Common myeloid progenitor, CD34-positive (primary cell): Measurements from ENCODE around the gene DGKE.

Experiments
- CTCF ChIA-PET: fragments of 350-600 bp; sonication (Branson Sonifier 250); formaldehyde crosslinking; loops from one replicate; lab custom pipeline; 2021; ENCODE audit warnings: antibody characterized with exemption; lab: Charles Lee
- POLR2A ChIA-PET: fragments of 350-600 bp; sonication (Branson Sonifier 250); formaldehyde crosslinking; loops from one replicate; lab custom pipeline; 2021; ENCODE audit warnings: antibody characterized with exemption; lab: Charles Lee
- DNase-seq, 3 donors: peaks; one replicate each; pipeline versions ENCODE4 v3.0.0 to v3.0.0-alpha.2; 2013
- H3K27ac ChIP-seq, 2 experiments: 1 replicate in 1 of 2; 2 replicates in 1 of 2; pipeline ENCODE4 v1.7.0; 2013; ENCODE audit warnings: inconsistent platforms in 2 of 2, low read length in 2 of 2, mild to moderate bottlenecking in 2 of 2, low read depth in 1 of 2, moderate library complexity in 1 of 2; ENCODE audit not compliant: severe bottlenecking in 2 of 2, insufficient read depth in 1 of 2, poor library complexity in 1 of 2
- H3K27me3 ChIP-seq, 5 experiments: replicated peaks in 2 of 5; 1 replicate in 3 of 5; 2 replicates in 2 of 5; pipeline versions ENCODE4 v1.6.1 to v1.7.0; 2013; ENCODE audit warnings: low read length in 4 of 5, mild to moderate bottlenecking in 2 of 5, moderate library complexity in 2 of 5, inconsistent platforms in 1 of 5; ENCODE audit not compliant: insufficient read depth in 5 of 5, control insufficient read depth in 4 of 5
- H3K36me3 ChIP-seq, 4 experiments: 1 replicate in 2 of 4; 2 replicates in 2 of 4; pipeline versions ENCODE4 v1.6.1 to v1.7.0; 2013; ENCODE audit warnings: low read length in 3 of 4, control low read depth in 1 of 4, mild to moderate bottlenecking in 1 of 4; ENCODE audit not compliant: control insufficient read depth in 4 of 4, insufficient read depth in 4 of 4
- H3K4me1 ChIP-seq, 4 experiments: 1 replicate in 3 of 4; 2 replicates in 1 of 4; pipeline versions ENCODE4 v1.6.1 to v1.7.1; 2013; ENCODE audit warnings: low read length in 3 of 4, mild to moderate bottlenecking in 3 of 4, control low read depth in 1 of 4, inconsistent platforms in 1 of 4, moderate library complexity in 1 of 4; ENCODE audit not compliant: control insufficient read depth in 4 of 4, insufficient read depth in 4 of 4; ENCODE audit errors: control extremely low read depth in 1 of 4
- H3K4me3 ChIP-seq, 7 experiments: 1 replicate in 4 of 7; 2 replicates in 3 of 7; pipeline versions ENCODE4 v1.5.1 to v1.7.0; 2013; ENCODE audit warnings: mild to moderate bottlenecking in 7 of 7, low read length in 6 of 7, moderate library complexity in 6 of 7, inconsistent platforms in 2 of 7, low read depth in 2 of 7, control low read depth in 1 of 7; ENCODE audit not compliant: insufficient read depth in 4 of 7, control insufficient read depth in 1 of 7; ENCODE audit errors: extremely low read depth in 1 of 7
- H3K9me3 ChIP-seq, 5 experiments: 1 replicate in 4 of 5; 2 replicates in 1 of 5; pipeline versions ENCODE4 v1.6.1 to v1.7.1; 2013; ENCODE audit warnings: low read length in 4 of 5, mild to moderate bottlenecking in 2 of 5, inconsistent platforms in 1 of 5, low read depth in 1 of 5, moderate library complexity in 1 of 5; ENCODE audit not compliant: control insufficient read depth in 4 of 5, insufficient read depth in 2 of 5; ENCODE audit errors: control extremely low read depth in 1 of 5
- WGBS: methylation state at CpG from one replicate; pipeline ENCODE4 v1.1.5; 2013; ENCODE audit not compliant: insufficient coverage; 5-methylcytosine and 5-hydroxymethylcytosine counted together

Gene DGKE

GRCh38 chr17:56830726-56831368 lies 3.1 kb upstream of the DGKE start:
- no peak for DNase-seq
- 95% methylated on average over 6 of the region's 7 CpGs for WGBS
- H3K9me3 ChIP-seq = no peaks in the 10 kb centered on the region
- H3K27me3 ChIP-seq = no peaks in the 10 kb centered on the region
- H3K36me3 ChIP-seq = peaks cover 0 to 23% (median 7%) of the 10 kb centered on the region in 4 experiments
- peaks cover 12 to 36% (median 26%) of the 10 kb centered on the region in 4 experiments for H3K4me1 ChIP-seq
- ChIA-PET POLR2A (interaction anchor here (0.7 kb wide), 1 partner anchor 41 kb away, joined by 3 read pairs; no protein-coding TSS in a partner anchor), CTCF (no interaction called here)
- H3K27ac ChIP-seq = no peak overlapping the region
- H3K4me3 ChIP-seq = no peak overlapping the region

- CTCF ChIA-PET = interaction anchor here (1.1 kb wide), 1 partner anchor 13 kb away, joined by 3 read pairs; no protein-coding TSS in a partner anchor
- WGBS = over 99% methylated on average over 14 of the region's 16 CpGs
These were observed 2.4 kb upstream of the DGKE start for GRCh38 chr17:56831369-56832095.

GRCh38 chr17:56832446-56832845 lies 1.5 kb upstream of the DGKE start:
- ChIA-PET POLR2A (no interaction called here), CTCF (interaction anchor here (1.1 kb wide), 1 partner anchor 14 kb away, joined by 3 read pairs; no protein-coding TSS in a partner anchor)
- Histone ChIP-seq H3K4me1 (peaks cover 14 to 42% (median 30%) of the 10 kb centered on the region in 4 experiments), H3K36me3 (peaks cover 0 to 23% (median 5%) of the 10 kb centered on the region in 4 experiments), H3K4me3 (peak overlapping the region in 6 of 7 experiments; percentile 69 to 91 (median 86)), H3K27ac (no peak overlapping the region), H3K9me3 (no peaks in the 10 kb centered on the region), H3K27me3 (no peaks in the 10 kb centered on the region)
- DNase-seq = no peak
- WGBS = 55% methylated on average over 1 of the region's 4 CpGs

More at GRCh38 chr17:56831369-56832095, 2.4 kb upstream of the DGKE start:
- Histone ChIP-seq H3K36me3 (peaks cover 0 to 23% (median 6%) of the 10 kb centered on the region in 4 experiments), H3K27ac (no peak overlapping the region), H3K9me3 (no peaks in the 10 kb centered on the region), H3K4me3 (peak overlapping the region in 2 of 7 experiments; percentile 86 to 89), H3K4me1 (peaks cover 13 to 43% (median 29%) of the 10 kb centered on the region in 4 experiments), H3K27me3 (no peaks in the 10 kb centered on the region)
- POLR2A ChIA-PET = no interaction called here
- DNase-seq = no peak

DNA sequence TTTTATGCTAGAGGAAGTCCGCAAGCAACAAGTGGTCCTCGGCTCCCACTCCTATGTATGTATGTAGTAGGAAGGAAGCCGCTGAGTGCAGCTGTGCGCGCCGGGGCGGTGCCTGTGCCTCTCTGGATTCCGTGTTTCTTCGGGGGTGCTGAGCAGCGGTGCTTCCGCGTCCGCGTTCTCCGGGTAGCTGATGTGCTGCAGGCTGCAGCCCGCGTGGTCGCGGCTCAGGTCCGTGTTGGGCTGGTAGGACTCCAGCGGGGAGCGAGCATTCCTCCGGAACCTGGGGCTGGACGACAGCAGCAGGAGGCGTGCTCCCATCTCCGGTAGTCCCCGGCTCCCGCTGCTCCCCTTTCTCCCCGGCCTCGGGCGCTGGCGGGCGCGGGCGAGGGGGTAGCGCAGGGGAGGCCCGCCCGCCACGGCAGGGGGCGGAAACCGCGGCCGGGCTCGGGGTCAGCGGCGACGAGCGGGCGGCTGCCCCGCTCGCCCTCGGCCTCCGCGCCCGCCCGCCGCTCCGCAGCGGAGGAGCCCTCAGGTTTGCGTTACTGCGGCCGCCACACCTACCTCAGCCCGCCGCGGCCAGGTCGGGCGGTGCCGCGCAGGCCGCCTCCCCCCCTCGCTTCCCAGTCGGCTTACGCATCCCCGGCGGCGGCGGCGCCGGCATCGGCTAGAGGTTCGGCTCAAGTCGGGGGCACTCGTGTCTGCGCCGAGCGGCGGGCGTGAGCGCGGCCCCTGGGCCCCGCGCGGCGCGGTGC lies 718 bp upstream of the DGKE start:
- POLR2A ChIA-PET = interaction anchor here (0.5 to 0.6 kb wide), 2 partner anchors 147 to 332 kb away, joined by 3 read pairs; no protein-coding TSS in a partner anchor
- 0% methylated on average over 75 of the region's 95 CpGs for WGBS
- no peaks in the 10 kb centered on the region for H3K27me3 ChIP-seq
- H3K36me3 ChIP-seq = peaks cover 0 to 24% (median 4%) of the 10 kb centered on the region in 4 experiments
- DNase-seq = peak; percentile 29 to 89 (median 67)
- H3K9me3 ChIP-seq = no peaks in the 10 kb centered on the region
- H3K4me1 ChIP-seq = peaks cover 17 to 47% (median 30%) of the 10 kb centered on the region in 4 experiments
- CTCF ChIA-PET = interaction anchor here (0.6 to 1.3 kb wide), 2 partner anchors 10 to 52 kb away, joined by 3 read pairs; no protein-coding TSS in a partner anchor
- H3K27ac ChIP-seq = no peak overlapping the region
- H3K4me3 ChIP-seq = peak overlapping the region; percentile 69 to 91 (median 85)

DNA sequence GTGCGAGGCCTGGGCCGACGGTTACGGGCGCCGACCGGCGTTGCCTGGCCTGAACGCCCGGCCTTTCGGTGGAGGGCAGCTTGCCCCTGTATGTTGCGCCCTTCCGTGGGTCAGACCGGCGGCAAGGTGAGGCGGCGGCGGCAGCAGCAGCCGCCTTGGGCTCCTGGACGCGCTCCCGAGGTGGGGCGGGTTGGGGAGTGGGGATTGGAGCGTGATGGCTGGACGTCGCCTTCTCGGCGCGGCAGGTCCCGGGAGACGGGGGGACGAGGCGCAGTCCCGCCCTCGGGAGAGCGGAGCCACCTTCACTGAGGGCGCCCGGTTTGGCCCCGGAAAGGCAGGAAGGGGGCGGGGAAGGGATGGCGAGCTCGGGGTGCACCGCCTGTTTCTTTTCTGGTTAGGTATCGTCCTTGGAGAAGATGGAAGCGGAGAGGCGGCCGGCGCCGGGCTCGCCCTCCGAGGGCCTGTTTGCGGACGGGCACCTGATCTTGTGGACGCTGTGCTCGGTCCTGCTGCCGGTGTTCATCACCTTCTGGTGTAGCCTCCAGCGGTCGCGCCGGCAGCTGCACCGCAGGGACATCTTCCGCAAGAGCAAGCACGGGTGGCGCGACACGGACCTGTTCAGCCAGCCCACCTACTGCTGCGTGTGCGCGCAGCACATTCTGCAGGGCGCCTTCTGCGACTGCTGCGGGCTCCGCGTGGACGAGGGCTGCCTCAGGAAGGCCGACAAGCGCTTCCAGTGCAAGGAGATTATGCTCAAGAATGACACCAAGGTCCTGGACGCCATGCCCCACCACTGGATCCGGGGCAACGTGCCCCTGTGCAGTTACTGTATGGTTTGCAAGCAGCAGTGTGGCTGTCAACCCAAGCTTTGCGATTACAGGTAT lies 671 bp downstream of the DGKE start:
- Histone ChIP-seq H3K4me1 (peaks cover 21 to 49% (median 31%) of the 10 kb centered on the region in 4 experiments), H3K27me3 (no peaks in the 10 kb centered on the region), H3K27ac (peak overlapping the region; percentile 40 to 77), H3K36me3 (peaks cover 0 to 22% (median 4%) of the 10 kb centered on the region in 4 experiments), H3K4me3 (peak overlapping the region; percentile 55 to 89 (median 70)), H3K9me3 (no peaks in the 10 kb centered on the region)
- POLR2A ChIA-PET = interaction anchor here (0.6 to 0.8 kb wide), 3 partner anchors 62 to 143 kb away, joined by 3 read pairs; partner anchors contain the start of gene SCPEP1
- WGBS = 1% methylated on average over 81 of the region's 81 CpGs
- DNase-seq = peak; percentile 75 to 89 (median 87)
- CTCF ChIA-PET = interaction anchor here (0.8 to 2.2 kb wide), 4 partner anchors 8 to 17 kb away, joined by 3 to 10 read pairs (median 4); no protein-coding TSS in a partner anchor

- WGBS = 61% methylated on average over 5 of the region's 7 CpGs
- H3K27me3 ChIP-seq = no peaks in the 10 kb centered on the region
- CTCF ChIA-PET = interaction anchor here (0.8 to 2.2 kb wide), 3 partner anchors 8 to 18 kb away, joined by 3 to 10 read pairs (median 4); no protein-coding TSS in a partner anchor
- peaks cover 21 to 49% (median 31%) of the 10 kb centered on the region in 4 experiments for H3K4me1 ChIP-seq
- H3K9me3 ChIP-seq = no peaks in the 10 kb centered on the region
- H3K36me3 ChIP-seq = peaks cover 0 to 22% (median 5%) of the 10 kb centered on the region in 4 experiments
- no peak overlapping the region for H3K27ac ChIP-seq
- peak overlapping the region; percentile 55 to 89 (median 70) for H3K4me3 ChIP-seq
- peak in 1 of 3 donors; percentile 31 for DNase-seq
- POLR2A ChIA-PET = interaction anchor here (0.8 kb wide), 1 partner anchor 72 kb away, joined by 3 read pairs; no protein-coding TSS in a partner anchor
These were observed 1.3 kb downstream of the DGKE start for GRCh38 chr17:56835264-56835585.
